ENCODE data around the gene NPIPA1. TPM values are rescaled to one million over a fixed set of nuclear protein-coding genes. Genes with fewer than 3 reads are reported as not detected.
"Not testable (repeated sequence)": the region's sequence is repeated elsewhere in the genome, so short reads cannot be mapped to it uniquely, and the experiment has no call there.

NPIPA1 gene
- 26.3 TPM for total RNA-seq (2013)
- polyA plus RNA-seq (10 to 100 TPM in 1 of 3 donors, not detected in 2; 63.7 TPM), polyA minus RNA-seq (9.3 and 12.2 TPM in 2 replicates), total RNA-seq (0.29 to 3.1 (median 2.3) reads per million in 11 experiments)

DNA sequence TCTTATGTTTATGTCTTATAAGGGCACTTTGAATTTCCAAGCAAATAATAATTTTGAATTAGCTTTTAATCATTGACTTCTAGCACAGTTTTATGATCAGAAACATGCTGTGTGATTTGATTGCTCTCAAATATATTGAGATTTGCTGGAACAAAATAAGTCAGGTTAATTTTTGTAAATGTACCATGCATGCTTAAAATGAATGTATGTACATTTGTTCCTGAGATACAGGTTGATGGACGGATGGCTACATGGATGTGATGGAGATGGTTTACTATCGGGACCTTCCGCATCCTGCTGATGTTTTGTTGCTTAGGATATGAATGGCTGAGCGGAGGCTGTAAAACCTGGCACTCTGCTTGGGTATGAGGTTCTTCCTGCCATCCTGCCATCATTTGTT, at the start of gene NPIPA1:
TSS of gene NPIPA1 (plus strand) at position 301 of the 400 bp plus-strand sequence. CDS start at position 301, 0 bp downstream.
- H4K20me1 ChIP-seq (ENCODE audit: insufficient read depth, low read length); H3K9ac ChIP-seq (ENCODE audit: insufficient read depth, low read length, poor library complexity, severe bottlenecking); H3K4me1 Mint-ChIP-seq; H3K4me3 Mint-ChIP-seq; H3K9me3 ChIP-seq (replicated peaks in 1 of 2; ENCODE audit: control insufficient read depth in 1 of 2, insufficient read depth in 1 of 2, low read length in 2 of 2); H3K36me3 ChIP-seq (replicated peaks in 1 of 2; ENCODE audit: control insufficient read depth in 1 of 2, insufficient read depth in 2 of 2, low read length in 2 of 2); H2AFZ ChIP-seq (ENCODE audit: insufficient read depth, low read depth, low read length, poor library complexity, severe bottlenecking); DNase-seq; H3K4me3 ChIP-seq (replicated peaks in 1 of 3; ENCODE audit: low read depth in 2 of 3, low read length in 3 of 3); H3K4me1 ChIP-seq (ENCODE audit: control insufficient read depth in 1 of 2, insufficient read depth in 2 of 2, low read length in 2 of 2); intact Hi-C loops (cut with micrococcal nuclease); H3K79me2 ChIP-seq (ENCODE audit: insufficient read depth, low read length); H3K27me3 ChIP-seq (ENCODE audit: control insufficient read depth in 2 of 2, insufficient read depth in 2 of 2, low read length in 2 of 2); H3K36me3 Mint-ChIP-seq; H3K9me3 Mint-ChIP-seq; H3K27ac Mint-ChIP-seq; H3K4me2 ChIP-seq (replicated peaks; ENCODE audit: extremely low read depth, low read length, poor library complexity, severe bottlenecking); H3K27me3 Mint-ChIP-seq (ENCODE audit: low read depth in 3 of 3); H3K27ac ChIP-seq (ENCODE audit: low read depth in 1 of 2, low read length in 2 of 2): not testable (repeated sequence)
- no CpG with 5 or more reads among the region's 4 CpGs for WGBS (ENCODE audit: insufficient coverage)

DNA sequence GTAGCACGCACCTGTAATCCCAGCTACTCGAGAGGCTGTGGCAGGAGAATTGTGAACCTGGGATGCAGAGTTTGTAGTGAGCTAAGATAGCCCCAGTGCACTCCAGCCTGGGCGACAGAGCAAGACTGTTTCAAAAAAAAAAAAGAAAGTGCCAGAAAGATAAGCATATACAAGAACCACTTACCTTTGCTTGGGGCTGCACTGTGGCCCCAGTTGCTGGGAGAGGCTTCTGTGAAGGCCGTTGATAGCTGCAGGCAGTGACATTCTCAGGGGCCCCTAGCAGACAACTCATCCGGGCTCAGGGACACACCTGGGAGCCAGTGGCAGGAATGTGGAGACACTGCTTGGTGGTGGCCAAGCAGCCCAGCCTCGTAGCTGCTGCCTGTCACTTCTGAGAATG, 45.1 kb upstream of the NPIPA1 start:
- H3K4me1 Mint-ChIP-seq; H3K36me3 Mint-ChIP-seq; H3K4me3 Mint-ChIP-seq; H3K9ac ChIP-seq (ENCODE audit: insufficient read depth, low read length, poor library complexity, severe bottlenecking); H3K4me2 ChIP-seq (replicated peaks; ENCODE audit: extremely low read depth, low read length, poor library complexity, severe bottlenecking); H3K27me3 Mint-ChIP-seq (ENCODE audit: low read depth in 3 of 3); H4K20me1 ChIP-seq (ENCODE audit: insufficient read depth, low read length); intact Hi-C loops (cut with micrococcal nuclease); H3K27me3 ChIP-seq (ENCODE audit: control insufficient read depth in 2 of 2, insufficient read depth in 2 of 2, low read length in 2 of 2); H3K4me3 ChIP-seq (replicated peaks in 1 of 3; ENCODE audit: low read depth in 2 of 3, low read length in 3 of 3); H2AFZ ChIP-seq (ENCODE audit: insufficient read depth, low read depth, low read length, poor library complexity, severe bottlenecking); H3K36me3 ChIP-seq (replicated peaks in 1 of 2; ENCODE audit: control insufficient read depth in 1 of 2, insufficient read depth in 2 of 2, low read length in 2 of 2); H3K9me3 ChIP-seq (replicated peaks in 1 of 2; ENCODE audit: control insufficient read depth in 1 of 2, insufficient read depth in 1 of 2, low read length in 2 of 2); H3K79me2 ChIP-seq (ENCODE audit: insufficient read depth, low read length); H3K4me1 ChIP-seq (ENCODE audit: control insufficient read depth in 1 of 2, insufficient read depth in 2 of 2, low read length in 2 of 2); H3K9me3 Mint-ChIP-seq; H3K27ac ChIP-seq (ENCODE audit: low read depth in 1 of 2, low read length in 2 of 2); DNase-seq: not testable (repeated sequence)
- no CpG with 5 or more reads among the region's 6 CpGs for WGBS (ENCODE audit: insufficient coverage)
- peak overlapping the region in 1 of 7 donors; percentile 36 for H3K27ac Mint-ChIP-seq

DNA sequence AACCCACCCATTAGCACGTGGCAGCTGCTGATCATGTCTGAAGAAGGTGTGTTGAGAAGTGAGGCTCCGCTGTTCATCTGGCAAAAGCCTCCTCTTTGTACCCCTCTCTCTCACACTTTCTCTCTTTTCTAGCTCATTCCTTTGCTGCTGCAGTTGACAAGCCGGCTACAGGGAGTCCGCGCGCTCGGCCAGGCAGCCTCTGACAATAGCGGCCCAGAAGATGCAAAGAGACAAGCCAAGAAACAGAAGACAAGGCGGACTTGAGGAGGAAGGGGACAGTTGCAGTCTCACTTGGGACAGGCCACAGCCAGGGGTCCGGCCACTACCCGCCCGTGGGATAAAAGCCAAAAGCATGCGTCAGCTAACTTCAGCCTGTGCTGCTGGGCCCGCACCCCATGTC, 41.9 kb upstream of the NPIPA1 start:
- H3K4me1 Mint-ChIP-seq; H3K79me2 ChIP-seq (ENCODE audit: insufficient read depth, low read length); H3K27ac Mint-ChIP-seq; H3K4me2 ChIP-seq (replicated peaks; ENCODE audit: extremely low read depth, low read length, poor library complexity, severe bottlenecking); H3K4me3 Mint-ChIP-seq; H3K9me3 ChIP-seq (replicated peaks in 1 of 2; ENCODE audit: control insufficient read depth in 1 of 2, insufficient read depth in 1 of 2, low read length in 2 of 2); H3K36me3 ChIP-seq (replicated peaks in 1 of 2; ENCODE audit: control insufficient read depth in 1 of 2, insufficient read depth in 2 of 2, low read length in 2 of 2); H3K36me3 Mint-ChIP-seq; DNase-seq; H2AFZ ChIP-seq (ENCODE audit: insufficient read depth, low read depth, low read length, poor library complexity, severe bottlenecking); H3K27me3 Mint-ChIP-seq (ENCODE audit: low read depth in 3 of 3); H3K27me3 ChIP-seq (ENCODE audit: control insufficient read depth in 2 of 2, insufficient read depth in 2 of 2, low read length in 2 of 2); H3K9me3 Mint-ChIP-seq; H3K4me1 ChIP-seq (ENCODE audit: control insufficient read depth in 1 of 2, insufficient read depth in 2 of 2, low read length in 2 of 2); intact Hi-C loops (cut with micrococcal nuclease); H4K20me1 ChIP-seq (ENCODE audit: insufficient read depth, low read length); H3K27ac ChIP-seq (ENCODE audit: low read depth in 1 of 2, low read length in 2 of 2); H3K4me3 ChIP-seq (replicated peaks in 1 of 3; ENCODE audit: low read depth in 2 of 3, low read length in 3 of 3); H3K9ac ChIP-seq (ENCODE audit: insufficient read depth, low read length, poor library complexity, severe bottlenecking): not testable (repeated sequence)
- WGBS (ENCODE audit: insufficient coverage), result 90% methylated on average over 6 of the region's 14 CpGs

DNA sequence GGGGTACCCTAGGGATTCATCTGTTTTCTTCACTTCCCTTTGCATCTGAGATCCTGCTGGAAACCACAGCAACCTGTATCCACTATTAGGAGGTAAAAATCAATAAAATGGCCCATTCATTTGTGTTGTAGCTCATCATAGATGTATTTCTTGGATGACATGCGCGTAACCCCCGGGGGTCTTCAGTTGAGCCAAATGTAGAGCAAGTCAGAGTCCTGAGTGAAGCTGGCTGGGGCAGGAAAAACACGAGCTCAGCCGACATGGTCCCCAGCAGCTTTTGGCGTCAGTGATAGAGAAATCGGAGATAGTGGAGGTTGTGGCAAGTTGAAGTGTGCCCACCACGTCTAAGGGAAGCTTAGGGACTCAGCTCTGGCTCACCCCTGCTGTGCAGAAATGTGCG, 41.2 kb upstream of the NPIPA1 start:
- H3K36me3 Mint-ChIP-seq; H3K79me2 ChIP-seq (ENCODE audit: insufficient read depth, low read length); H3K4me3 ChIP-seq (replicated peaks in 1 of 3; ENCODE audit: low read depth in 2 of 3, low read length in 3 of 3); H3K9me3 Mint-ChIP-seq; DNase-seq; H3K27me3 Mint-ChIP-seq (ENCODE audit: low read depth in 3 of 3); H3K9me3 ChIP-seq (replicated peaks in 1 of 2; ENCODE audit: control insufficient read depth in 1 of 2, insufficient read depth in 1 of 2, low read length in 2 of 2); H3K4me3 Mint-ChIP-seq; H3K4me1 Mint-ChIP-seq; H4K20me1 ChIP-seq (ENCODE audit: insufficient read depth, low read length); H3K27me3 ChIP-seq (ENCODE audit: control insufficient read depth in 2 of 2, insufficient read depth in 2 of 2, low read length in 2 of 2); H3K9ac ChIP-seq (ENCODE audit: insufficient read depth, low read length, poor library complexity, severe bottlenecking); H3K27ac ChIP-seq (ENCODE audit: low read depth in 1 of 2, low read length in 2 of 2); intact Hi-C loops (cut with micrococcal nuclease); H3K36me3 ChIP-seq (replicated peaks in 1 of 2; ENCODE audit: control insufficient read depth in 1 of 2, insufficient read depth in 2 of 2, low read length in 2 of 2); H2AFZ ChIP-seq (ENCODE audit: insufficient read depth, low read depth, low read length, poor library complexity, severe bottlenecking); H3K4me2 ChIP-seq (replicated peaks; ENCODE audit: extremely low read depth, low read length, poor library complexity, severe bottlenecking); H3K4me1 ChIP-seq (ENCODE audit: control insufficient read depth in 1 of 2, insufficient read depth in 2 of 2, low read length in 2 of 2): not testable (repeated sequence)
- peak overlapping the region in 1 of 7 donors; percentile 1 for H3K27ac Mint-ChIP-seq
- 93% methylated on average over 3 of the region's 9 CpGs for WGBS (ENCODE audit: insufficient coverage)
